ENCODE data around the gene LZTS2. TPM values are rescaled to one million over a fixed set of nuclear protein-coding genes. Genes with fewer than 3 reads are reported as not detected.

LZTS2 gene
- total and polyA plus RNA-seq, 2 of the 8 experiments (the other 6 are each of a cell fraction or from before 2014, with no cell fraction given), result 75.7 to 99.5 TPM

DNA sequence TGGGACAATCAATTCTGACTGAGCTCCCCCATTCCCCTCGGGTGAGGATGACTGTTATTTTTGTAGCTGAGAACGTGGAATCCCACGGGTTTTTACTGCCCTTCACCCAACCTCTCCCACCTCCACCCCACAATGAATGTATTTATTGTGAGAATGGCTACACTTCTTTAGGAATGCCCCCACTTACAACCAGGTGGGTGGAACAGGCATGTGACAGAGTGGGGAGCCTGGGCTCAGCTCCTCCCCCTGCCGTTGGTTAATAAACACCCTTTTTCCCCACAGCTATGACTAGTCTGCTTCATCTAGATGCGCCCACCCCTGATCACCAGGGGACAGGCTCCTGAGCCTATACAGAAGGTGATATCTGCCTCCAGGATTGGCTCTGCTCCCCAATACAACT, 14.3 kb upstream of the LZTS2 start:
- peaks cover 0 to 12% (median 5%) of the 10 kb centered on the region in 4 experiments; a peak in 4 of 7 replicates for H3K4me1 ChIP-seq (replicated peaks in 1 of 4; ENCODE audit: control insufficient read depth in 3 of 4, insufficient read depth in 4 of 4, low read length in 3 of 4)
- ChIA-PET POLR2A (ENCODE audit: partially characterized antibody) (interaction anchor here (0.6 to 1.7 kb wide), 6 partner anchors 8 to 30 kb away, joined by 3 to 7 read pairs (median 3); partner anchors contain the start of gene SEMA4G), CTCF (ENCODE audit: partially characterized antibody) (interaction anchor here (0.7 to 26.8 kb wide), 10 partner anchors 9 to 229 kb away, joined by 3 to 464 read pairs (median 4); partner anchors contain the start of gene SEMA4G)
- DNase-seq (ENCODE audit: low read depth in 1 of 2, low spot score in 2 of 2) (no peak), FAIRE-seq (no peak)
- no peak overlapping the region for H3K14ac ChIP-seq (ENCODE audit: insufficient read length)
- H4K20me1 ChIP-seq (replicated peaks in 1 of 2; ENCODE audit: control insufficient read depth in 1 of 2, insufficient read depth in 2 of 2, low read length in 2 of 2), result peaks cover 0 to 12% of the 10 kb centered on the region in 2 experiments
- H4K5ac ChIP-seq (ENCODE audit: insufficient read length, low read depth, low read length), result no peak overlapping the region
- no peak overlapping the region for H3K56ac ChIP-seq (replicated peaks; ENCODE audit: insufficient read length, low read depth, low read length)
- no peak overlapping the region for H3K27ac ChIP-seq (ENCODE audit: low read depth, low read length)
- H3K79me1 ChIP-seq (ENCODE audit: low read depth, low read length), result peaks cover 15% of the 10 kb centered on the region
- no peak overlapping the region for H2BK12ac ChIP-seq (ENCODE audit: low read depth, low read length)
- no peak overlapping the region for H3K9ac ChIP-seq (replicated peaks in 1 of 4; ENCODE audit: extremely low read depth in 1 of 4, low read depth in 3 of 4, low read length in 3 of 4)
- no peak overlapping the region for H3K4ac ChIP-seq (replicated peaks; ENCODE audit: insufficient read length, low read depth, low read length)
- H2BK15ac ChIP-seq (ENCODE audit: low read length), result no peak overlapping the region
- no peaks in the 10 kb centered on the region for H3K9me3 ChIP-seq (ENCODE audit: insufficient read depth in 2 of 2, low read depth in 1 of 2, low read length in 1 of 2)
- H3K18ac ChIP-seq (ENCODE audit: extremely low read depth, low read length), result no peak overlapping the region
- peaks cover 9% of the 10 kb centered on the region; the same call in 1 of the 2 replicates for H3K23me2 ChIP-seq (ENCODE audit: low read depth, low read length)
- H2BK5ac ChIP-seq (ENCODE audit: low read depth, low read length), result no peak overlapping the region
- H3K4me3 ChIP-seq (ENCODE audit: extremely low read depth in 1 of 4, insufficient read depth in 2 of 4, low read depth in 3 of 4, low read length in 4 of 4), result no peak overlapping the region
- H2BK20ac ChIP-seq (ENCODE audit: low read length), result no peak overlapping the region
- H3K27me3 ChIP-seq (replicated peaks in 1 of 4; ENCODE audit: control insufficient read depth in 3 of 4, extremely low read depth in 1 of 4, insufficient read depth in 3 of 4, low read length in 3 of 4), result no peaks in the 10 kb centered on the region
- WGBS, 2 experiments (ENCODE audit: extremely low coverage in 1 of 2, insufficient coverage in 1 of 2, insufficient read length in 1 of 2, insufficient replicate concordance in 2 of 2, low coverage in 1 of 2, low lambda C conversion rate in 2 of 2, missing lambda C conversion rate in 1 of 2), result 88% methylated on average over 5 of the region's 5 CpGs; no CpG with 5 or more reads in 1 of the 2 experiments
- no peak overlapping the region for H4K91ac ChIP-seq (replicated peaks; ENCODE audit: insufficient read length, low read length)
- no peak overlapping the region for H3K4me2 ChIP-seq (ENCODE audit: insufficient read depth in 1 of 2, low read depth in 2 of 2, low read length in 2 of 2)
- no peak overlapping the region for H4K8ac ChIP-seq (ENCODE audit: extremely low read depth, insufficient read depth, low read length)
- no peak overlapping the region for H2AK5ac ChIP-seq (ENCODE audit: low read depth, low read length)
- no peak overlapping the region for H3K23ac ChIP-seq (ENCODE audit: insufficient read length)
- peaks cover 6 to 29% (median 15%) of the 10 kb centered on the region in 4 experiments for H3K36me3 ChIP-seq (ENCODE audit: control insufficient read depth in 2 of 4, insufficient read depth in 4 of 4, low read length in 3 of 4)
- H2AFZ ChIP-seq (ENCODE audit: low read length), result no peak overlapping the region
- H3K79me2 ChIP-seq (ENCODE audit: control insufficient read depth in 1 of 2, insufficient read depth in 2 of 2, low read length in 2 of 2), result peaks cover 17 to 39% of the 10 kb centered on the region in 2 experiments
- H2BK120ac ChIP-seq (replicated peaks; ENCODE audit: low read depth, low read length), result no peak overlapping the region
- TF ChIP-seq, protein P1, sequence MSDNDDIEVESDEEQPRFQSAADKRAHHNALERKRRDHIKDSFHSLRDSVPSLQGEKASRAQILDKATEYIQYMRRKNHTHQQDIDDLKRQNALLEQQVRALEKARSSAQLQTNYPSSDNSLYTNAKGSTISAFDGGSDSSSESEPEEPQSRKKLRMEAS (IDR thresholded peaks at IDR 0.05), result no peak
- no peak for TF ChIP-seq ZNF274 (IDR thresholded peaks at IDR 0.05; ENCODE audit: borderline replicate concordance, extremely low read depth, low read length)
- TF ChIP-seq KDM1A (IDR thresholded peaks at IDR 0.05; ENCODE audit: borderline replicate concordance, low read length), result no peak
- TF ChIP-seq RXRA (IDR thresholded peaks at IDR 0.05; ENCODE audit: insufficient read depth, low read depth, low read length), result no peak
- no peak for TF ChIP-seq CREB1 (IDR thresholded peaks at IDR 0.05)
- no peak for TF ChIP-seq TBP (IDR thresholded peaks at IDR 0.05; ENCODE audit: low read depth, low read length)
- no peak for TF ChIP-seq ASH2L (IDR thresholded peaks at IDR 0.05; ENCODE audit: low read length)
- TF ChIP-seq SP2 (IDR thresholded peaks at IDR 0.05; ENCODE audit: low read length), result no peak
- no peak for TF ChIP-seq BACH1 (IDR thresholded peaks at IDR 0.05; ENCODE audit: low read length)
- no peak for TF ChIP-seq CBX8 (IDR thresholded peaks at IDR 0.05; ENCODE audit: borderline replicate concordance, low read depth, low read length)
- TF ChIP-seq SRF (IDR thresholded peaks at IDR 0.05; ENCODE audit: low read depth, low read length), result no peak
- TF ChIP-seq TAF7 (optimal IDR thresholded peaks at IDR 0.05; ENCODE audit: borderline replicate concordance, low read depth, low read length), result no peak
- no peak for TF ChIP-seq CHD2 (IDR thresholded peaks at IDR 0.05; ENCODE audit: low read length)
- no peak for TF ChIP-seq PHF8 (conservative IDR thresholded peaks at IDR 0.05; ENCODE audit: low read depth, low read length)
- TF ChIP-seq POLR2AphosphoS5 (IDR thresholded peaks at IDR 0.05; ENCODE audit: low read depth, low read length), result no peak
